Fibroblast of upper back skin (primary cell): Measurements from ENCODE around the gene CDON.
"Not testable (repeated sequence)": the region's sequence is repeated elsewhere in the genome, so short reads cannot be mapped to it uniquely, and the experiment has no call there.

Experiments used
- DNase-seq: peaks from one replicate; pipeline ENCODE4 v3.0.0-alpha.2; 2013

The CDON gene

DNA sequence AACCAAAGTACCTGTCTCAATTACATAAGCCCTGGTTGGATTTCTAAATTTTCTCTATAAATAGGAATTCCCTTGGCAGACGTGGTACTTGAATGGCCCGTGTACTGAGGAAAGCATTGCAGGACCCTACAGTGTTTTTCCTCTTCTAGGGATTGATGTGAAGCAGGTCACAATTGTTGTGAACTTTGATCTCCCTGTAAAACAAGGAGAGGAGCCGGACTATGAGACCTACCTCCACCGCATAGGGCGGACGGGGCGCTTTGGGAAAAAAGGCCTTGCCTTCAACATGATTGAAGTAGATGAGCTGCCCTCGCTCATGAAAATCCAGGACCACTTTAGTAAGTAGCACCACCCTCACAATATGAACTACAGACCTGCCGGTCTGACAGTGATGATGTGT lies 141.6 kb downstream of the CDON start:
- no peak for DNase-seq

DNA sequence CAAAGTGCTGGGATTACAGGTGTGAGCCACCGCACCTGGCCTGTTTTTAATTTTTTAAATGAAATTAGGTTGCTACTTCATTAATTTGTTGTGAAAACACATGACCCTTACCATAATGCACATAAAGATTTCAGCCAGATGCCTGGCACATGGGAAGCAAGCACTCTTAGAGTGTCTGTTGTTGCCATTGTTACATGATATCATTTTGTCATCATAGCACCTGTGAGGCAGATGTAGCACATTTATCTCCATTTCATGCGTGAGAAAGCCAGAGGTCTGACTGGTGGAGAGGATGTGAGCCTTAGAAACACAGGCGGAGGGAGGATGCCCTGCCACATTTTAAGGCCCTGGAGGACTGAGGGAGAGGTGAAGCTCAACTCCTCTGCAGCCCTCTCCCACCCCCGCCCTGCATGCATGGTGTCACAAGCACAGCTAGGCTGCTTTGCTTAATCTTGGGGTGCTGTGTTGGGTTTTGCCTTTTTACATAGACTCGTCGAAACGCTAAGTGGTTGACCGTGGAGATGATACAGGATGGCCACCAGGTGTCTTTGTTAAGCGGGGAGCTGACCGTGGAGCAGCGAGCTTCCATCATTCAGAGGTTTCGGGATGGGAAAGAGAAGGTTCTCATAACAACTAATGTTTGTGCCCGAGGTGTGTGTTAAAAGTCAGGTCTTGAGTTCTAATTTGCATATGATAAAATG lies 144.4 kb downstream of the CDON start:
- DNase-seq: no peak

DNA sequence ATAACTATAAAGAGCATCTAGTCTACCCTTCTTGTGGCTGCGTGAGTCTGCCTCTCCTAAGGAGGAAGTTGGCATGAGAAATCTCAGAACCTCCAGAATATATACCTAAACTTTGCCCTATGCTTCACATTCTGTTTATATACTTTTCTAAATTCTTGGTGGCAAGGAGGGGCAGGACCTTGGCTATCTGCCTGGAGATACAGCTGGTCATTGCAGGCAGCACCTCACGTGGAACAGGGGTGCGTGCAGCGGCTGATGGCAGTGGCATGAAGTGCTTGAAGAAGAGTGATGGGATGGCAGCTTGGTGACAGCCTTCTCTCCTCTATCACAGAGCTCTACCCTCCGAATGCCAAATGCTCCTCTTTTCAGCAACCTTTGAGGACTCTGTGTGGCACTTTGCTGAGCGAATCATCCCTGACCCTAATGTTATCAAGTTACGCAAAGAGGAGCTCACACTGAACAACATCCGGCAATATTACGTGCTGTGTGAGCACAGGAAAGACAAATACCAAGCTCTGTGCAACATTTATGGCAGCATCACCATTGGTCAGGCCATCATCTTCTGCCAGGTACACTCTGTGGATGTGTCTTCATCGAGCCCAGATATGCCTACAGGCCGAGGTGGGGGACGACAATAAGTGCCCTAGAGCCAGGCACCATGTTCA lies 145.9 kb downstream of the CDON start:
- no peak for DNase-seq

DNA sequence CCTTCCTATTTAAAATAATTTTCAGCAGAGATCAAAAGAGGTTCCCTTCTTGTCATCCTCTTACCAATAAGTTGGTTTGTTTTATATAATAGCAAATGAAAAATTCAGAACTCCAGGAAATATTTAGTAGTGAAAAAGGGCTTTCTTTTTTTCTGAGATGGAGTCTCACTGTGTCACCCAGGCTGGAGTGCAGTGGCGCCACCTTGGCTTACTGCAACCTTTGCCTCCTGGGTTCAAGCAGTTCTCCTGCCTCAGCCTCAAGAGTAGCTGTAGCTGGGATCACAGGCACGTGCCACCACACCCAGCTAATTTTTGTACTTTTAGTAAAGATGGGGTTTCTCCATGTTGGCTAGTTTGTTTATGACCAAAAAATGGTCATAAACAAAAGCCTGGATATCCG lies 148.1 kb downstream of the CDON start:
- DNase-seq: not testable (repeated sequence)

DNA sequence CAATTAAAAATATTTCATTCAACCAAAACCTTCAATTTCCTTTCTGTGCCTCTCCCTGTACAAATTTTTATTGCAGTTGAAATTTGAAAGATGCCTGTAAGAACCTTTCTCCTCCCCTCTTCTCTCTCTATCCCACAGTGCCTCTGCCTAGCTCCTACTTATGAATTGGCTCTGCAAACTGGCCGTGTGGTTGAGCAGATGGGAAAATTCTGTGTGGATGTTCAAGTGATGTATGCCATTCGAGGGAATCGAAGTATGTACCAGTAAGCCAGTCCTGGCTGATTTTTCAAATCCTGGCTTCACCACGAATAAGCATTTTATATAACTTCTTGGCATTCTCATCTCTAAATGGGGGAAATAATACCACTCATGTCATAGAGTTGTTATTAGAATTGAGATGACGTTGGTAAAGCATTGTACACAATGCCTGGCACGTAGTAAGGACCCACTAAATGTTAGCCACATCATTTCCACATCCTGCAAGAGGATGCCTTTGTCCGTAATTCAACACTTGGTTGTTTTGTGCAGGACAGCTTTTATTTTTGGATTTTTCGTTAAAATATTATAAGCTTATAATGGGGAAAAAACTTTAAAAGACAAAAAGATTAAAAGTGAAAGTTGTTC lies 152.3 kb downstream of the CDON start:
- DNase-seq: no peak
